PFSK-1 (cell line): ENCODE measurements around the gene SETDB2.

Experiments
- POLR2AphosphoS5 ChIP-seq: IDR thresholded peaks from 2 replicates; pipeline ENCODE4 v1.6.1; 2012; ENCODE audit warnings: low read depth, mild to moderate bottlenecking, control low read depth, low read length, moderate library complexity
- SIN3A ChIP-seq: IDR thresholded peaks from 2 replicates; pipeline ENCODE4 v1.6.1; 2012; ENCODE audit warnings: mild to moderate bottlenecking, low read length, moderate library complexity, borderline replicate concordance; ENCODE audit not compliant: insufficient read depth
- TAF1 ChIP-seq: IDR thresholded peaks from 2 replicates; pipeline ENCODE4 v1.6.1; 2012; ENCODE audit warnings: low read length, control low read depth, borderline replicate concordance; ENCODE audit not compliant: insufficient read depth
- TF ChIP-seq, protein P1 (sequence below), 2 experiments: IDR thresholded peaks; 2 replicates each; pipeline versions ENCODE4 v1.6.1 to v1.8.0; 2011 to 2012; ENCODE audit warnings: low read depth in 2 of 2, low read length in 2 of 2, control low read depth in 1 of 2, inconsistent platforms in 1 of 2, mild to moderate bottlenecking in 1 of 2, moderate library complexity in 1 of 2; ENCODE audit not compliant: insufficient read depth in 1 of 2

DNA sequence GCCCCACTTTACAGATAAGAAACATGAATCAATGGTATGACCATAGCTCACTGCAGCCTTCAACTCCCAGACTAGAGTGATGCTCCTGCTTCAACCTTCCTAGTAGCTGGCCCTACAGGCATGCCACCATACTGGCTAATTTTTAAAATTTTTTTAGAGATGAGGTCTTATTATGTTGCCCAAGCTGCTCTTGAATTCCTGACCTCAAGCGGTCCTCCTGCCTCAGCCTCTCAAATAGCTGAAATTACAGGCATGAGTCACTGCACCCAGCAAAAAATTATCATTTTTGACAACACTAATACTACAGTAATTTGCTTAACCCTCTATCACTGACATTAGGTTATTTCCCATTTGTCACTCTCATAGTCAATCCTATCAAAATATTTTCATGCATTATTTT lies 15.0 kb upstream of the SETDB2 start:
- TF ChIP-seq SIN3A (no peak), POLR2AphosphoS5 (no peak), TAF1 (no peak)
- TF ChIP-seq, protein P1, sequence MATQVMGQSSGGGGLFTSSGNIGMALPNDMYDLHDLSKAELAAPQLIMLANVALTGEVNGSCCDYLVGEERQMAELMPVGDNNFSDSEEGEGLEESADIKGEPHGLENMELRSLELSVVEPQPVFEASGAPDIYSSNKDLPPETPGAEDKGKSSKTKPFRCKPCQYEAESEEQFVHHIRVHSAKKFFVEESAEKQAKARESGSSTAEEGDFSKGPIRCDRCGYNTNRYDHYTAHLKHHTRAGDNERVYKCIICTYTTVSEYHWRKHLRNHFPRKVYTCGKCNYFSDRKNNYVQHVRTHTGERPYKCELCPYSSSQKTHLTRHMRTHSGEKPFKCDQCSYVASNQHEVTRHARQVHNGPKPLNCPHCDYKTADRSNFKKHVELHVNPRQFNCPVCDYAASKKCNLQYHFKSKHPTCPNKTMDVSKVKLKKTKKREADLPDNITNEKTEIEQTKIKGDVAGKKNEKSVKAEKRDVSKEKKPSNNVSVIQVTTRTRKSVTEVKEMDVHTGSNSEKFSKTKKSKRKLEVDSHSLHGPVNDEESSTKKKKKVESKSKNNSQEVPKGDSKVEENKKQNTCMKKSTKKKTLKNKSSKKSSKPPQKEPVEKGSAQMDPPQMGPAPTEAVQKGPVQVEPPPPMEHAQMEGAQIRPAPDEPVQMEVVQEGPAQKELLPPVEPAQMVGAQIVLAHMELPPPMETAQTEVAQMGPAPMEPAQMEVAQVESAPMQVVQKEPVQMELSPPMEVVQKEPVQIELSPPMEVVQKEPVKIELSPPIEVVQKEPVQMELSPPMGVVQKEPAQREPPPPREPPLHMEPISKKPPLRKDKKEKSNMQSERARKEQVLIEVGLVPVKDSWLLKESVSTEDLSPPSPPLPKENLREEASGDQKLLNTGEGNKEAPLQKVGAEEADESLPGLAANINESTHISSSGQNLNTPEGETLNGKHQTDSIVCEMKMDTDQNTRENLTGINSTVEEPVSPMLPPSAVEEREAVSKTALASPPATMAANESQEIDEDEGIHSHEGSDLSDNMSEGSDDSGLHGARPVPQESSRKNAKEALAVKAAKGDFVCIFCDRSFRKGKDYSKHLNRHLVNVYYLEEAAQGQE (IDR thresholded peaks at IDR 0.05; ENCODE audit: insufficient read depth in 1 of 2, low read depth in 2 of 2, low read length in 2 of 2), result no peak
